ENCODE measurements around the gene RPAP3.

Gene RPAP3

DNA sequence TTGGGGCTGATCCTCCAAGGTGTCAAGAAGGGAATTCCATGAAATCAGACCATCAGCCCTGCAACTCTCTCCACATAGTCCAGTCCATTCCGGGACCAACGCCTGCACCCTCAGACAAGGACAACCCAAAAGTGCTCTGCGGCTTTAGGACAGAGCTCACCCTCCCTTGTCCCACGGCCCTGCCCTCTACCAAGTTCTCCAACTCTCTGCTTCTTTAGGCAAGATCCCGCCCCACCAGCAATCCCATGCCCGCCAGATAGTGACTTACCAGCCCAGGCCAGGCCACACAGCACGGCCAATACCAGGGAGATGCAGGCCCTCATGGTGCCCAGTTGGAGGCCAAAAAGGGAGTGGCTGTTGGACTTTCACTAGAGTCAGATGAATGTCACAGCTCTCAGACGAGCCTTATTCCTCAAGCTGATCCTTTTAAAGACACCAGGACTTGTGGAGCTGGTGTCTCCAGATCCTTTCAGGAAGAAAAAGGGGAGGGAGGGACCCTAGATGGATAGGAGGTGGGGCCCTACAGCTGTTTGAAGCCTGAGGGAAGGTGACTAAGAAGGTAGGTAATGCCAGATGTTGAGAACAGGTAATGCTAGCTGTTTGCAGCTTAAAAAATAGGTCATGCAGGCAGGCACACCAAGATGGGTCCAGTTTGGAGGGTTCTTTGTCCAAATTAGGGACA, 19.4 kb upstream of the RPAP3 start, which contains the start of gene ENDOU:
Gene ENDOU (minus strand): TSS at position 400 of the 682 bp plus-strand sequence. CDS start 77 bp downstream, at position 323.
- Histone ChIP-seq H3K23ac (ENCODE audit: low read depth, low read length, poor library complexity) (no peak within 1 kb of the TSS), H4K8ac (ENCODE audit: low read depth, low read length) (no peak within 1 kb of the TSS), H3K9me3 (replicated peaks in 1 of 2; ENCODE audit: control insufficient read depth in 2 of 2, insufficient read depth in 1 of 2, low read depth in 1 of 2, low read length in 2 of 2) (no peaks in the 10 kb centered on the region), H3K36me3 (replicated peaks in 1 of 2; ENCODE audit: control insufficient read depth in 2 of 2, insufficient read depth in 2 of 2, low read length in 2 of 2) (peaks cover 0 to 2% of the 10 kb centered on the region in 2 donors), H3K4me3 (ENCODE audit: low read length in 2 of 2) (no peak within 1 kb of the TSS), H3K14ac (ENCODE audit: low read length) (no peak within 1 kb of the TSS), H2AFZ (ENCODE audit: low read length) (no peak within 1 kb of the TSS), H2BK15ac (ENCODE audit: low read length) (no peak within 1 kb of the TSS), H3K27me3 (ENCODE audit: control insufficient read depth in 3 of 3, insufficient read depth in 3 of 3, low read depth in 1 of 3, low read length in 3 of 3) (no peaks in the 10 kb centered on the region), H3K79me1 (ENCODE audit: low read depth, low read length) (no peaks in the 10 kb centered on the region), H2AK5ac (ENCODE audit: low read depth, low read length) (no peak within 1 kb of the TSS), H2BK120ac (ENCODE audit: low read depth, low read length) (no peak within 1 kb of the TSS), H3K4ac (ENCODE audit: low read length) (no peak within 1 kb of the TSS), H2BK5ac (ENCODE audit: low read length) (no peak within 1 kb of the TSS), H4K91ac (ENCODE audit: low read depth, low read length, poor library complexity) (no peak within 1 kb of the TSS), H3K9ac (ENCODE audit: low read depth, low read length, poor library complexity) (no peak within 1 kb of the TSS), H3K4me1 (ENCODE audit: control insufficient read depth in 2 of 2, insufficient read depth in 1 of 2, low read depth in 1 of 2, low read length in 2 of 2) (no peaks in the 10 kb centered on the region), H3K27ac (replicated peaks; ENCODE audit: low read length) (no peak within 1 kb of the TSS), H3K4me2 (ENCODE audit: insufficient read depth, low read length, poor library complexity, severe bottlenecking) (no peak within 1 kb of the TSS), H2BK12ac (ENCODE audit: low read length) (no peak within 1 kb of the TSS), H3K18ac (ENCODE audit: low read length) (no peak within 1 kb of the TSS)
- DNase-seq (ENCODE audit: low spot score) = no peak
- WGBS, 2 donors (ENCODE audit: extremely low coverage in 2 of 2, insufficient read length in 2 of 2, insufficient replicate concordance in 1 of 2) = no CpG with 5 or more reads among the region's 8 CpGs

DNA sequence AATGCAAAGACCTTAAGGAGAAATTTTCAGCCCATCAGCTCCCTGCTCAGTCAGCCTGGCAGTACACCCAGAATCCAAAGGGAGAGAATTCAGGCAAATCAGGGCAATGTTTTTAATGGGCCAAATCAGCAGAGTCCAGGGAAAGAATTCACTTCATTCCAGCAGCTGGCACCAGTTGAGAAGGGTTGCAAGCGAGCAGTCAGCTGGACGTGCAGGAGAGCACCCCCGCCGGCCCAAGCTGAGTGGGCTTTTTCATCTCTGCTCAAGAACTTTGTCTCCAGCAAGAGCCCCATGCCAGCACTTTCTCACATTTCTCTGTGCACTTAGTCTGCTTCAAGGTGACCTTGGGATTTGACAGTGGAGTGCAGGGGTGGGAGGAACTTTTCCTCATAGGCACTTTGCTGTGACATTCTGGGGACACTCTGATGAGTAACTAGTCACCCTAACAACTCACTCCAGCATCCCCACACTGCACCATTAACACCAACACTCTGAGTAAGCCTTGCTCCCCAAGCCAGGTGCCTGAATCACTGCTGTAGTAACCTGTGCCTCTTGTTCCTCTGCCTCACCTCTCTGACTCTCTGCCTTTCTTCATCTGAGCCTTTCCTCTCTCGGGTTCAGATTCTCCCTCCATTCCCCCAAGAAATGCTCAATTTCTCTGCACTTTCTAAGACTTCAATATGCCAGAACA, 17.3 kb upstream of the RPAP3 start:
- Histone ChIP-seq H2AK5ac (ENCODE audit: low read depth, low read length) (no peak overlapping the region), H3K79me1 (ENCODE audit: low read depth, low read length) (no peaks in the 10 kb centered on the region), H3K9me3 (replicated peaks in 1 of 2; ENCODE audit: control insufficient read depth in 2 of 2, insufficient read depth in 1 of 2, low read depth in 1 of 2, low read length in 2 of 2) (no peaks in the 10 kb centered on the region), H3K4me1 (ENCODE audit: control insufficient read depth in 2 of 2, insufficient read depth in 1 of 2, low read depth in 1 of 2, low read length in 2 of 2) (no peaks in the 10 kb centered on the region), H3K27ac (replicated peaks; ENCODE audit: low read length) (no peak overlapping the region), H3K9ac (ENCODE audit: low read depth, low read length, poor library complexity) (no peak overlapping the region), H3K14ac (ENCODE audit: low read length) (no peak overlapping the region), H3K4ac (ENCODE audit: low read length) (no peak overlapping the region), H3K4me3 (ENCODE audit: low read length in 2 of 2) (no peak overlapping the region), H4K8ac (ENCODE audit: low read depth, low read length) (no peak overlapping the region), H3K23ac (ENCODE audit: low read depth, low read length, poor library complexity) (no peak overlapping the region), H3K36me3 (replicated peaks in 1 of 2; ENCODE audit: control insufficient read depth in 2 of 2, insufficient read depth in 2 of 2, low read length in 2 of 2) (peaks cover 0 to 5% of the 10 kb centered on the region in 2 donors), H2BK15ac (ENCODE audit: low read length) (no peak overlapping the region), H3K27me3 (ENCODE audit: control insufficient read depth in 3 of 3, insufficient read depth in 3 of 3, low read depth in 1 of 3, low read length in 3 of 3) (no peaks in the 10 kb centered on the region), H2BK120ac (ENCODE audit: low read depth, low read length) (no peak overlapping the region), H4K91ac (ENCODE audit: low read depth, low read length, poor library complexity) (no peak overlapping the region), H3K18ac (ENCODE audit: low read length) (no peak overlapping the region), H2AFZ (ENCODE audit: low read length) (no peak overlapping the region), H2BK12ac (ENCODE audit: low read length) (no peak overlapping the region), H2BK5ac (ENCODE audit: low read length) (no peak overlapping the region), H3K4me2 (ENCODE audit: insufficient read depth, low read length, poor library complexity, severe bottlenecking) (no peak overlapping the region)
- DNase-seq (ENCODE audit: low spot score) = no peak
- WGBS, 2 donors (ENCODE audit: extremely low coverage in 2 of 2, insufficient read length in 2 of 2, insufficient replicate concordance in 1 of 2) = no CpG with 5 or more reads among the region's 5 CpGs

DNA sequence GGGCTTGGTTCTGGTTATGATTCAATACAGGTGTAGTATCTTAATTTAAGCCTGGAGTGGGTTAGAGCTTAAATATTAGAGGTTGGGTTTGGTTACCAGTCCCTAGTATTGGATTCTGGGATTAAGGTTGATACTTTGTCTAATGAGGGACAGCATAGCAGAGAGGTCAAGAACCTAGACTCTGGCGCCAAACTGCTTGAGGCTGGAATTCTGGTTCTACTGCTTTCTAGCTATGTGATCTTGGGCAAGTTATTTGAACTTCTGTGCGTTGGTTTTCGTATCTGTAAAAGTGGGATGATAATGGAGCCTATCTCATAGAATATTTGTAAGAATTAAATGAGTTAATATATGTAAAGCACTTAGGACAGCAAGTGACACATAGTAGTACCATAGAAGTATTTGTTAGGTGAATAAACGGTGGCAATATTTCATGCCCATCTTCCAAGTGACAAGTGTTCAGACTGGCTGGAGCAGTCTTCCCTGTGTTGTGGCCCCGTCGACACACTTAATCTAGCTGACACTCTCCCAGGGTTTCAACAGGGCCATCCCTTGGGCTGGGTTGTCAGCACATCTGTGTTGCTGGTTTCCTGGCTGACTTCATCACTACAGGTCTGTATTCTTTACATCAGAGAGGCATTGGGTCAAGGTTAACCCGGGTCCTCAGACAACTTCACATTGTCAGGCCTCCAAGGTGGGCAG, 16.5 kb upstream of the RPAP3 start:
- Histone ChIP-seq H3K36me3 (replicated peaks in 1 of 2; ENCODE audit: control insufficient read depth in 2 of 2, insufficient read depth in 2 of 2, low read length in 2 of 2) (peaks cover 0 to 5% of the 10 kb centered on the region in 2 donors), H3K14ac (ENCODE audit: low read length) (no peak overlapping the region), H3K4ac (ENCODE audit: low read length) (no peak overlapping the region), H2BK15ac (ENCODE audit: low read length) (no peak overlapping the region), H3K4me2 (ENCODE audit: insufficient read depth, low read length, poor library complexity, severe bottlenecking) (no peak overlapping the region), H4K8ac (ENCODE audit: low read depth, low read length) (no peak overlapping the region), H3K23ac (ENCODE audit: low read depth, low read length, poor library complexity) (no peak overlapping the region), H3K9ac (ENCODE audit: low read depth, low read length, poor library complexity) (no peak overlapping the region), H3K18ac (ENCODE audit: low read length) (no peak overlapping the region), H3K27ac (replicated peaks; ENCODE audit: low read length) (no peak overlapping the region), H3K27me3 (ENCODE audit: control insufficient read depth in 3 of 3, insufficient read depth in 3 of 3, low read depth in 1 of 3, low read length in 3 of 3) (no peaks in the 10 kb centered on the region), H3K9me3 (replicated peaks in 1 of 2; ENCODE audit: control insufficient read depth in 2 of 2, insufficient read depth in 1 of 2, low read depth in 1 of 2, low read length in 2 of 2) (no peaks in the 10 kb centered on the region), H2BK120ac (ENCODE audit: low read depth, low read length) (no peak overlapping the region), H4K91ac (ENCODE audit: low read depth, low read length, poor library complexity) (no peak overlapping the region), H2AFZ (ENCODE audit: low read length) (no peak overlapping the region), H3K79me1 (ENCODE audit: low read depth, low read length) (no peaks in the 10 kb centered on the region), H2BK12ac (ENCODE audit: low read length) (no peak overlapping the region), H2BK5ac (ENCODE audit: low read length) (no peak overlapping the region), H3K4me3 (ENCODE audit: low read length in 2 of 2) (no peak overlapping the region), H3K4me1 (ENCODE audit: control insufficient read depth in 2 of 2, insufficient read depth in 1 of 2, low read depth in 1 of 2, low read length in 2 of 2) (peaks cover 1% of the 10 kb centered on the region in 2 donors), H2AK5ac (ENCODE audit: low read depth, low read length) (no peak overlapping the region)
- no peak for DNase-seq (ENCODE audit: low spot score)
- no CpG with 5 or more reads among the region's 7 CpGs for WGBS, 2 donors (ENCODE audit: extremely low coverage in 2 of 2, insufficient read length in 2 of 2, insufficient replicate concordance in 1 of 2)

DNA sequence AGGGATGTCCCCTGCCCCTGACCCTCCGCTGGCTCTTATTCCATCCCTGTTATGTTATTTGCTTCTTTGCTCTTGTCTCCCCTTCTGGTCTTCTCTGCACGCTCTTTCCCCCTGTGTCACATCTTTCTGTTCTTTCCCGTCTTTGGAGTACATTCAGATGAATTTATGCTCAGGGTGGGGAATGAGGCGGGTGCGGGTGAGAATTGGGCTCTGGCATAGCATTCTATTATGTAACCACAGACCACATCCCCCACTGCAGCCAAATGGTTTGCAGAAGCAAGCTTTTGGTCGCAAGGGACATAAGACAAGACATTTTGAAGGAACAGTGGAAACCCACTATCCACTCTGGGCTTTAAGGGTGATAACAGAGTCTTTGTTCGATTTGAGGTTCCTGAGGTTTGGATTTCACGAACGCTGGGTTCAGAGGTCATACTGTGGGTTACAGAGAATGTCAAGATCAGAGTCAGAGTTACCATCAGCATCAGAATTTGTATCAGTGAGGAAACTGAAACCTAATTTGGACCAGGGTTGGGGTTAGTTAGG, 15.7 kb upstream of the RPAP3 start:
- Histone ChIP-seq H3K79me1 (ENCODE audit: low read depth, low read length) (no peaks in the 10 kb centered on the region), H3K27ac (replicated peaks; ENCODE audit: low read length) (no peak overlapping the region), H3K14ac (ENCODE audit: low read length) (no peak overlapping the region), H2BK15ac (ENCODE audit: low read length) (no peak overlapping the region), H3K4me3 (ENCODE audit: low read length in 2 of 2) (no peak overlapping the region), H3K4ac (ENCODE audit: low read length) (no peak overlapping the region), H3K23ac (ENCODE audit: low read depth, low read length, poor library complexity) (no peak overlapping the region), H3K4me2 (ENCODE audit: insufficient read depth, low read length, poor library complexity, severe bottlenecking) (no peak overlapping the region), H2AFZ (ENCODE audit: low read length) (no peak overlapping the region), H3K9ac (ENCODE audit: low read depth, low read length, poor library complexity) (no peak overlapping the region), H2BK120ac (ENCODE audit: low read depth, low read length) (no peak overlapping the region), H2BK12ac (ENCODE audit: low read length) (no peak overlapping the region), H3K9me3 (replicated peaks in 1 of 2; ENCODE audit: control insufficient read depth in 2 of 2, insufficient read depth in 1 of 2, low read depth in 1 of 2, low read length in 2 of 2) (no peaks in the 10 kb centered on the region), H3K18ac (ENCODE audit: low read length) (no peak overlapping the region), H2BK5ac (ENCODE audit: low read length) (no peak overlapping the region), H4K8ac (ENCODE audit: low read depth, low read length) (no peak overlapping the region), H2AK5ac (ENCODE audit: low read depth, low read length) (no peak overlapping the region), H3K27me3 (ENCODE audit: control insufficient read depth in 3 of 3, insufficient read depth in 3 of 3, low read depth in 1 of 3, low read length in 3 of 3) (no peaks in the 10 kb centered on the region), H4K91ac (ENCODE audit: low read depth, low read length, poor library complexity) (no peak overlapping the region), H3K36me3 (replicated peaks in 1 of 2; ENCODE audit: control insufficient read depth in 2 of 2, insufficient read depth in 2 of 2, low read length in 2 of 2) (peaks cover 0 to 5% of the 10 kb centered on the region in 2 donors), H3K4me1 (ENCODE audit: control insufficient read depth in 2 of 2, insufficient read depth in 1 of 2, low read depth in 1 of 2, low read length in 2 of 2) (peaks cover 2% of the 10 kb centered on the region in 2 donors)
- no CpG with 5 or more reads among the region's 9 CpGs for WGBS, 2 donors (ENCODE audit: extremely low coverage in 2 of 2, insufficient read length in 2 of 2, insufficient replicate concordance in 1 of 2)
- no peak for DNase-seq (ENCODE audit: low spot score)
